Pons (tissue), 1 donor: ENCODE data around the gene SFXN3.
"Not testable (repeated sequence)": the region's sequence is repeated elsewhere in the genome, so short reads cannot be mapped to it uniquely, and the experiment has no call there.

Experiments used
- DNase-seq: peaks from one replicate; pipeline ENCODE4 v3.0.0-alpha.2; 2016; ENCODE audit warnings: low spot score

Gene SFXN3

GRCh38 chr10:101015582-101015973 is 15.5 kb upstream of the SFXN3 start:
- no peak for DNase-seq

DNA sequence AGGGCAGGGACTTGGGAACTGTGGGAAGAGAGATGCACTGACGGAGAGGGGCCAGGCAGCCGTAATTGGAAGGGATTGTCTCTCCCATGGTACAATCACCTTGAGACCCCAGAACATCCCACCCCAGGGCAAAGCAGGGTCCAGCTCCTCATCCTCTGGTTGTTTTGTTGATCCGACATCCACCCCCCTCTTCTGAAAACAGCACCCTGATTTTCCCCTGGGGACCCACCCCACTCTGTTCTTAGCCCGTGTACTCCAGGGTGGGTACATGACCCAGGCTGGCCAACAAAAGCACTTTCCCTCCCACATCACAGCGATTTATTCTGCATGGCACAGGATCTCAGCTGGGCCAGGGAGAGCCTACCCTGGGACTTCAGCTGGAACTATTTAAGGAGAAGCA is 14.2 kb upstream of the SFXN3 start:
- no peak for DNase-seq

DNA sequence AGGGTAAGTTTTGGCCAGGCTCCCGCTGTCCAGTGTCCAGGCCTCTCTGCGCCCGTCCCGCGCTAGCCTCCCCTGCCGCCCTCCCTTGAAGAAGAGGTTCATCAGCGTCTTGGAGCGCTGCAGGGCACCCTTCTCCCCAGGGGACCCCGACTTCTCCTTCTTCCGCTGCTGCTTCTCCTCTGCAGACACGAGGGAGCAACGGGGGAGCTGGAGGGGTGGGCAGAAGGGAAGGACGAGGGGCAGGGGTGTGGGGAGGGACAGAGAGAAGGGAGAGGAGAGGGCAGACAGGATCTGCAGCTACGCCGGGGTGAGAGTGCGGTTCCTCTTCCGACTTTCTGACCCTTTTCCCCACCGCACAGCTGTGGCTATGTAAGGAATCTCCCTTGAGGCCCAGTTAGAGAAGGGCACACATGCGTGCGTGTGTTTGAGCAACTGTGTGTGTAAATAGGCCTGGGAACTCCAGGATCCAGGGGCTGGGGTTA is 12.9 kb upstream of the SFXN3 start:
- DNase-seq: no peak

- DNase-seq: peak; percentile 80
Observed at GRCh38 chr10:101018600-101019439, 12.2 kb upstream of the SFXN3 start.

- DNase-seq: no peak
Observed at GRCh38 chr10:101019440-101019703, 11.7 kb upstream of the SFXN3 start.

GRCh38 chr10:101020427-101021075 is 10.5 kb upstream of the SFXN3 start:
- DNase-seq: no peak

DNA sequence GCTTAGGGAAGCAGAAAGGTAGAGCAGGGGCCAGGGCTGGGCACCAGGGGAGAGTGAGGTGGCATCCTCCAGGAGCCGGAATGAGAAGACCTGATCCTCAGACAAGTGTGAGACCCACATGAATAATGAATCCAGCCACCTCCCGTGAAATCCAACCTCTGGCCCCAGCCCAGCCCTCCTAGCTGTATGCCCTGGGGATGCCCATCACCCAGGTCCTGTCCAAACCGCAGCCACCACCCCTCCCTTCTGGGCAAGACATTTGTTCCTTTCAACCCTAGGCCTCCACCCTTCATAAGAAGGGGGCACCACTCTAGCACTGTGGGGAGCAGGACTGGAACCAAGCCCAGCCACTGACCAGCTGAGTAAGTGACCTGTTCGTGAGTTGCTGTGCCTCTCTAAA is 9.8 kb upstream of the SFXN3 start:
- no peak for DNase-seq

DNA sequence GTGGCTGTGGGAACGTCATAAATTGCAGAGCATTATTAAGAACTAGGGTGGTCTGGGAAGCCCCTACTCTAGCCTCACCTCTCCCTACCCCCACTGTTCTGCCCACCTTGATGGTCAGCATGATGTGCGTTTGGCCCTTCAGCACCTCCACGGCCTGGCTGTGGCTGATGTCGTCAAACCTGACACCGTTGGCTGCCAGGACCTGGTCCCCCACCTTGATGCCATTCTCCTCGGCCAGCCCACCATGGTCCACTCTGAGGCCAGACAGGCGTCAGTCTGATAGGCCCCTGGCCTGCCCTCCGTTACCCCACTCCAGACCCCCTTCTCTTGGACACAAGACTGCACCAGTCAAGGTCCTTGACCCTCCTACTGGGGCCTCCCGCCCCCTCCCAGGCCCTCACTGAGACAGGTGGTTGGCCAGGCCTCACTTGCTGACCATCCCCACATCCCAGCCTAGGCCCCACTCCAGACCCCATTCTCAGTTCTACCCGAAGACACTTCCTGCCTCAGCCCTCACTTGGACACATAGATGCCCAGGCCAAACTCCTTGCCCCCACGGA is 9.3 kb upstream of the SFXN3 start:
- DNase-seq: no peak

GRCh38 chr10:101022967-101023705 is 7.9 kb upstream of the SFXN3 start:
- DNase-seq: no peak

DNA sequence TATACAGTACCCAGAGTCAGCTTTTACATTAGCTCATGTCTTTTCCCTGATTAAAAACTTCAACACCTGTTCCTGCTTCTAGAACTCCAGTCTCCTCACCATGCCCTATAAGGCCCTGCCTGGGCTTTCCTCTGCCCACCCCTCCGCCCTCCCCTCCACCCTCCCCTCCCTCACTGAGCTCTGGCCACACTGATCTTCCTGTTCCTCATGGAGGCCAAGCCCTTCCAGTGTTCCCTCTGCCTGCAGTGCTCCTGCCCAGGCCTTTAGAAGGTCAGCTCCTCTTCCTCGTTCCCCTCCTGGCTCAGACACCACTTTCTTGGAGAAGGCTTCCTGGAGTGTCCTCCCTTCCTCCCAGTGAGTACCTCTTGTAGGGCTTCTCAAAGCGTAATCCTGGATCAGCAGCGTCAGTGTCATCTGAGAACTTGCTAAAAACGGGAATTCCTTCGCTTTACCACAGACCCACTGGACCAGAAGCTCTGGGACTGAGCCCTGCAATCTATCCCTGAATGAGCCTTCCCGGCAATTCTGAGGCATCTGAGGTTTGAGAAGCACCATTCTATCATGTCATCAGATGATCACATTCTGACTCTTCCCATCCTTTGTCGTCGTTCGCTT is 3.8 kb upstream of the SFXN3 start:
- no peak for DNase-seq

GRCh38 chr10:101028446-101029337 is 2.3 kb upstream of the SFXN3 start:
- DNase-seq: no peak

DNA sequence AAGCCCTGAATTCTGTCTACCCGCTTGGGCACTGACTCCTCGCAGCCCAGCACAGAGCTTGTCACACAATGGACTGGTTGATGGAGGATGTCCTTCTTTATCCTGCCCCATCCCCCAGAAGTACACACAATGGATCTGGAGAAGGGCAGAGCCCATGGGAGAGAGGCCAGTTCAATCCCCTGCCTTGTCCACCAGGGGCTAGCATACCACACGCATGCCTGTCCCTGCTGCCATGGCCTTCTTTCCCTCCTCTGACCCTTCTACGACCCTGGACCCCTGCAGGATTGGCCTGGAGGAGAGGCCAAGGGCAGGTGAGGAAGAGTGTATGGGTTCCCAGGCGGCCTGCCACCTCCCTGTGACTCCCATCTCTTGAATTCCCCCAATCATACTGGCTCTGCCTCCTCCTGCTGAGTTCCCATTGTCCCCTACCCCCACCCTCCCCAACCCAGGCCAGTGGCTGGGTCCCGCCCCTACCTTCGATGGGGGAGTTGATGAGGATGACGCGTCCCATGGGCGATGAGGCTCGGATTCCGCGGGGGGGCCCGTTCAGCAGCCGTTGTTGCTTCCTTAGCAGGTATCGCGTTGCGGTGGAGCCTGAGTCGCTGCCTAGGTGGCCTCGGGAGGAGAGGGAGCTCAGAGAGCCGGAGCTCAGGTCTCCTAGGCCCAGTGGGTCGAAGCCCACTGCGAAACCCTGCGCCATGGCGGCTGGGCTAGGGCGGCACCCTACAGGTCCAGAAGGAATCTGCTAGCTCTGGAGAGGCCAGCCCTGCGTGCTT is 1.3 kb upstream of the SFXN3 start:
- DNase-seq: no peak

DNA sequence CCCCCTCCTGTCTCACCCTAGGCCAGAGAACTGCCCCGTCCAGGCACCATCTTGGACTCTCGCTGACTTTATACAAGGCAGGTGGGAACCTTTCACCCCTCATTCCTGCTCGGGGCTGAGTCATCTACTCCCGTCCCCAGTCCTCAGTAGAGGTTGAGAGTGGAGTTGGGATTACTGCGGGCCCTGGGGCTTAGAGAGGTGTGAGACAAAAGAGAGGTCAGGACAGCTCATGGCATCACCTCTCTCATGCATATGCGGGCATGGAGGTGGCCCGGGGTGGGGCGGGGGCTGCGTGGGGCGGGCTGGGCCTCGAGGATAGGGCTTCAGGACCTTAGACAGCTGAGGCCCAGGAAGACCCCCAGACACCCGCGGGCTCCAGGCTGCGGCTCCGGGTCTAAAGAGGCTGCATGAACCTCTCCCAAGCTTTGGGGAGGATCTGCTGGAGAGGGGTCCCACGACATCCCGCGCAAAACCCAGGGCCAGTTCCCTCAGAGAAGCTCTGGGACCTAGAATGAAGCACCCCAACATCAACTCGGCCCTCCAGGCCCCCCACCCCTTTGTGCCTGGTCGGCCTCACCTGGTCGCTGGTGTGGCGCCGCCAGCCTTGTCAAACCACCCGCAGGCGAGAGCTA is 422 bp upstream of the SFXN3 start:
- DNase-seq: no peak

- peak; percentile 53 for DNase-seq
Observed at GRCh38 chr10:101031796-101032636, 982 bp downstream of the SFXN3 start.

GRCh38 chr10:101032637-101033224 is 1.7 kb downstream of the SFXN3 start:
- peak; percentile 86 for DNase-seq

DNA sequence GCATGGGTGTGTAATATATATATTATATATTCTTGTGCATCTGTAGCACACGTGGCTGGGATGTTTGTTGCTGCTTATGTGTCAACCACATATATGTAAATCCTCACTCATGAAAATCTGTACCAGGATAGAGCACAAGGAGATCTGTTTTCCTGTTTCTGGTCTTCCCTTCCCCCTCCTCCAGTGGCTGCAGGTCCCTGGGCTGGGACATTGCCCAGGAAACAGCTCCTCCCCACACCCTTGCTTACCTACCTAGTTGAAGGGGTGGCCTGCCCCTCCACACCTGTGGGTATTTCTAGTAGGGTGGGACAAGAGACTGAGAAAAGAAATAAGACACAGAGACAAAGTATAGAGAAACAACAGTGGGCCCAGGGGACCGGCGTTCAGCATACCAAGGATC is 2.2 kb downstream of the SFXN3 start:
- no peak for DNase-seq

DNA sequence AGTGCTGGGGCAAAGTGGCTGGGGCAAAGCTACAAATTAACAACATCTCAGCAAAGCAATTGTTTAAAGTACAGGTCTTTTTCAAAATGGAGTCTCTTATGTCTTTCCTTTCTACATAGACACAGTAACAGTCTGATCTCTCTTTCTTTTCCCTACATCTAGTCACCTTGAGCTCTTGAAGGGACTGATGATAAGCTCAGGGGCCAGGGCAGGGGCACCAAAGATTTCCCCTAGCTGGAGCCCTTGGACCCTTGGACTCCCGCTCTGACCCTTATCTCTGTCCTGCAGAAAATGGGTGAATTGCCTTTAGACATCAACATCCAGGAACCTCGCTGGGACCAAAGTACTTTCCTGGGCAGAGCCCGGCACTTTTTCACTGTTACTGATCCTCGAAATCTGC is 3.4 kb downstream of the SFXN3 start:
- not testable (repeated sequence) for DNase-seq

GRCh38 chr10:101035314-101035713 is 4.3 kb downstream of the SFXN3 start:
- no peak for DNase-seq
